Fibroblast of lung (primary cell): ENCODE measurements around the gene CFH. TPM values are rescaled to one million over a fixed set of nuclear protein-coding genes. Genes with fewer than 3 reads are reported as not detected.
"Not testable (repeated sequence)": the region's sequence is repeated elsewhere in the genome, so short reads cannot be mapped to it uniquely, and the experiment has no call there.

Experiments
- DNase-seq, 2 donors: peaks; one replicate each; pipeline versions ENCODE4 v3.0.0 to v3.0.0-alpha.2; 2010; ENCODE audit warnings: low read depth in 2 of 2
- H2AFZ ChIP-seq: 2 replicates; pipeline ENCODE4 v1.5.1; 2012; ENCODE audit warnings: low read length, control low read depth, inconsistent platforms
- H3K27ac ChIP-seq: 2 replicates; pipeline ENCODE4 v1.5.1; 2011; ENCODE audit warnings: low read length, control low read depth; ENCODE audit not compliant: insufficient read depth
- H3K27me3 ChIP-seq: 2 replicates; pipeline ENCODE4 v1.5.1; 2011; ENCODE audit warnings: mild to moderate bottlenecking, low read length; ENCODE audit not compliant: control insufficient read depth, insufficient read depth
- H3K36me3 ChIP-seq: 2 replicates; pipeline ENCODE4 v1.5.1; 2011; ENCODE audit warnings: low read length; ENCODE audit not compliant: control insufficient read depth, insufficient read depth
- H3K4me1 ChIP-seq: 2 replicates; pipeline ENCODE4 v1.5.1; 2011; ENCODE audit warnings: low read length; ENCODE audit not compliant: control insufficient read depth, insufficient read depth; ENCODE audit errors: extremely low read depth
- H3K4me2 ChIP-seq: 2 replicates; pipeline ENCODE4 v1.5.1; 2011; ENCODE audit warnings: low read length, control low read depth; ENCODE audit not compliant: insufficient read depth; ENCODE audit errors: extremely low read depth
- H3K4me3 ChIP-seq, 4 experiments: fragments of 200-600 bp in 1 of 4; sonication (generic) in 1 of 4; replicated peaks in 1 of 4; 2 replicates each; pipeline ENCODE4 v1.5.1; 2011 to 2016; ENCODE audit warnings: low read length in 4 of 4, low read depth in 3 of 4, mild to moderate bottlenecking in 3 of 4, control low read depth in 2 of 4, inconsistent platforms in 1 of 4, mixed read lengths in 1 of 4; ENCODE audit not compliant: insufficient read depth in 1 of 4; ENCODE audit errors: control extremely low read depth in 1 of 4
- H3K79me2 ChIP-seq: 2 replicates; pipeline ENCODE4 v1.5.1; 2012; ENCODE audit warnings: mild to moderate bottlenecking, low read length, inconsistent platforms; ENCODE audit not compliant: control insufficient read depth, insufficient read depth
- H3K9ac ChIP-seq: 2 replicates; pipeline ENCODE4 v1.5.1; 2011; ENCODE audit warnings: mild to moderate bottlenecking, low read length, control low read depth; ENCODE audit not compliant: insufficient read depth
- H3K9me3 ChIP-seq: 2 replicates; pipeline ENCODE4 v1.5.1; 2012; ENCODE audit warnings: low read depth, low read length; ENCODE audit not compliant: control insufficient read depth, insufficient read depth
- H4K20me1 ChIP-seq: 2 replicates; pipeline ENCODE4 v1.5.1; 2011; ENCODE audit warnings: low read length; ENCODE audit not compliant: control insufficient read depth, insufficient read depth; ENCODE audit errors: extremely low read depth
- CTCF ChIP-seq, 2 donors: IDR thresholded peaks in 1 of 2; conservative IDR thresholded peaks in 1 of 2; 1 replicate in 1 of 2; 2 replicates in 1 of 2; pipeline ENCODE4 v1.5.1; 2011 to 2012; ENCODE audit warnings: low read length in 2 of 2, control low read depth in 1 of 2, inconsistent platforms in 1 of 2, low read depth in 1 of 2, mild to moderate bottlenecking in 1 of 2
- EZH2 ChIP-seq: IDR thresholded peaks from 2 replicates; pipeline ENCODE4 v1.5.1; 2012; ENCODE audit warnings: low read length, control low read depth, mild to moderate bottlenecking; ENCODE audit errors: missing control alignments
- polyA plus RNA-seq, 2 donors: library from polyadenylated mRNA; depleted of rRNA in 1 of 2; stranded (reverse) in 1 of 2; unstranded in 1 of 2; fragments of >200 nt; gene quantifications; 2 replicates each; pipeline ENCODE4 v1.2.1, GENCODE V29; 2011 to 2012; ENCODE audit warnings: missing spikeins in 1 of 2
- total RNA-seq: library from RNA; depleted of rRNA; stranded (reverse); fragments of >200 nt; gene quantifications from 2 replicates; pipeline ENCODE4 v1.2.1, GENCODE V29; 2014

The CFH gene
- total and polyA plus RNA-seq, 2 donors (not counting 1 experiment from before 2014, with no cell fraction given), result 83.0 to 237 TPM

GRCh38 chr1:196690582-196690981 is 38.7 kb downstream of the CFH start:
- H3K27ac ChIP-seq, result no peak overlapping the region
- H4K20me1 ChIP-seq, result no peaks in the 10 kb centered on the region
- TF ChIP-seq CTCF (conservative IDR thresholded peaks at IDR 0.05 in 1 of 2, IDR thresholded peaks at IDR 0.05 in 1 of 2; ENCODE audit: low read depth in 1 of 2, low read length in 2 of 2) (no peak), EZH2 (no peak)
- no peaks in the 10 kb centered on the region for H3K9me3 ChIP-seq
- no peak for DNase-seq
- no peaks in the 10 kb centered on the region for H3K4me1 ChIP-seq
- peaks cover under 1% of the 10 kb centered on the region for H3K36me3 ChIP-seq
- no peak overlapping the region for H2AFZ ChIP-seq
- no peak overlapping the region for H3K4me3 ChIP-seq
- H3K9ac ChIP-seq, result no peak overlapping the region
- no peaks in the 10 kb centered on the region for H3K27me3 ChIP-seq
- H3K79me2 ChIP-seq, result no peaks in the 10 kb centered on the region
- no peak overlapping the region for H3K4me2 ChIP-seq

DNA sequence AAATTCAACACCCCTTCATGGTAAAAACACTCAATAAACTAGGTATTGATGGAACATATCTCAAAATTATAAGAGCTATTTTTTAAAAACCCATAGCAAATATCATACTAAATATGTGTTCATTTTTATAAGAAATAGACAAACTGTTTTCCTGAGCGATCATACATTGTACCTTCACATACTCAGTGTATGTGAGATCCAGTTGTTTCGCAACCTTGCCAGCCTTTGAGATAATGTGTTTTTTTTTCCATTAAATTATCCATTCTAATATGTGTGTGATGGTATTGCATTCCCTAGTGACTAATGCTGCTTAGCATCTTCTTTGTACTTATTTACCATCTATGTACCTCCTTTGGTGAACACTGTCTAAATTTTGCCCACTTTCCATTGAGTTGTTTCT is 47.1 kb downstream of the CFH start:
- DNase-seq, result no peak
- H3K27ac ChIP-seq, result no peak overlapping the region
- TF ChIP-seq EZH2, result no peak
- no peak for TF ChIP-seq CTCF (conservative IDR thresholded peaks at IDR 0.05 in 1 of 2, IDR thresholded peaks at IDR 0.05 in 1 of 2; ENCODE audit: low read depth in 1 of 2, low read length in 2 of 2)

GRCh38 chr1:196701144-196701543 is 49.3 kb downstream of the CFH start:
- Histone ChIP-seq H3K36me3 (no peaks in the 10 kb centered on the region), H2AFZ (no peak overlapping the region), H3K9ac (no peak overlapping the region)

More for the DNA sequence above, 47.1 kb downstream of the CFH start:
- Histone ChIP-seq H3K79me2 (no peaks in the 10 kb centered on the region), H4K20me1 (no peaks in the 10 kb centered on the region), H3K9me3 (no peaks in the 10 kb centered on the region), H3K9ac (no peak overlapping the region), H3K4me1 (no peaks in the 10 kb centered on the region), H3K4me3 (no peak overlapping the region), H3K36me3 (no peaks in the 10 kb centered on the region), H3K4me2 (no peak overlapping the region), H2AFZ (no peak overlapping the region), H3K27me3 (no peaks in the 10 kb centered on the region)

DNA sequence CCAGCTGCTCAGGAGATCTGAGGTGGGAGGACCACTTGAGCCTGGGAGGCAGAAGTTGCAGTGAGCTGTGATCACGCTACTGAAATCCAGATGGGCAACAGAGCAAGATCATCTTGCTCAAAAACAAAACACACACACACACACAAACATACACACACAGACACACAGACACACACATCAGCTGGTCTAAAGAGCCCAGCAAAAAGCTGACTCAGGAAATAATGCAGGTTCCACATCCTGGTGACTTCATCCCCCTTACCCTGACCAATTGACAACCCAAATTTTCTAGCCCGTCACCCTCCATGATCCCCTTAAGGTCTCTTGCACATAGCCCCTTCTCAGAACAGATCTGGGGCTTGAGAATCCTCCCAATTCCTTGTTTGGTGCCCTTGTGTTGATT is 58.0 kb downstream of the CFH start:
- H3K27ac ChIP-seq, H2AFZ ChIP-seq, H3K4me2 ChIP-seq, H3K9me3 ChIP-seq, H3K9ac ChIP-seq, H3K4me3 ChIP-seq, H3K4me1 ChIP-seq, H3K27me3 ChIP-seq, DNase-seq, H3K79me2 ChIP-seq, H3K36me3 ChIP-seq, H4K20me1 ChIP-seq: not testable (repeated sequence)

More at GRCh38 chr1:196701144-196701543, 49.3 kb downstream of the CFH start:
- no peak for DNase-seq
- no peak for TF ChIP-seq EZH2
- Histone ChIP-seq H3K9me3 (no peaks in the 10 kb centered on the region), H3K4me3 (no peak overlapping the region), H3K27me3 (no peaks in the 10 kb centered on the region), H3K27ac (no peak overlapping the region), H3K79me2 (no peaks in the 10 kb centered on the region), H3K4me1 (no peaks in the 10 kb centered on the region), H4K20me1 (no peaks in the 10 kb centered on the region), H3K4me2 (no peak overlapping the region)
